SW480 (cell line): ENCODE measurements around the gene MYO1E.

Experiments
- DNase-seq: peaks from one replicate; pipeline ENCODE4 v3.0.0-alpha.2; 2016; ENCODE audit warnings: low spot score

MYO1E gene

DNA sequence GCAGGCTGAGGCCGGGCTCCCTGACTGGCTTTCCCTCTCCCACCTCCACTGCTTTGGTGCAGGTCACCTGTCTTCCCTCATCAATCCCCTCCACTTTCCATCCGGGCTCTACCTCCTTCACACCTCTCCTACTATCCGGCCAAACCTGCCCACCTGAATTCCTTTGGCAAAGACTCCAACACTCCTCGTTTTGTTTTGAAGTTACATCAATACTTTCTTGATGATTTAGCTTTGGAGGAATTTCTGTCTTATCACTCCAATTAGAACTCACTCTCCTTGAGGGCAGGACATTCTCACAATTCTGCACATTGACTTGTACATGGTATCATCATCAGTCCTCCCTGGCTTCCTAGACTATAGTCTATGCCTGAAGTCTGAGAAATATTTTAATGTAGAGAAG is 145.7 kb downstream of the MYO1E start:
- no peak for DNase-seq

DNA sequence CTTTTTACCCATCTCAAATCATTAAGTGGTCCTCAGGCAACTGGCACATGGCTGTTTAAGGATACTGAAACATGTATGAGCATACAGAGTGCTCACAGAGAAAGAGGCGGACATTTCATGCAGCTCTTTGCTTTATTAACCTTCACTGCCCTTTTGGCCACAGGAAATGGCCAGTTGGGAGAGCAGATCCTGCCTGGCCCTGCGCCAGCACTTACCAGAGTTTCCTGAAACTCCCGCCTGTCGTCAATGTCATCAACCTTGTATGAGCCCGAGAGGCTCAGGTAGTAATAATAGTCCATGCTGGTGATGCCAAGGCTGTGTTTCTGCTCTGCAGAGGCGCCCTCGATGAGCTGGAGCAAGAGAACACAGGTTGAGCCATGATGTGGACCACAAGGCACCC is 148.2 kb downstream of the MYO1E start:
- no peak for DNase-seq

GRCh38 chr15:59223736-59224135 is 148.9 kb downstream of the MYO1E start:
- DNase-seq: no peak

DNA sequence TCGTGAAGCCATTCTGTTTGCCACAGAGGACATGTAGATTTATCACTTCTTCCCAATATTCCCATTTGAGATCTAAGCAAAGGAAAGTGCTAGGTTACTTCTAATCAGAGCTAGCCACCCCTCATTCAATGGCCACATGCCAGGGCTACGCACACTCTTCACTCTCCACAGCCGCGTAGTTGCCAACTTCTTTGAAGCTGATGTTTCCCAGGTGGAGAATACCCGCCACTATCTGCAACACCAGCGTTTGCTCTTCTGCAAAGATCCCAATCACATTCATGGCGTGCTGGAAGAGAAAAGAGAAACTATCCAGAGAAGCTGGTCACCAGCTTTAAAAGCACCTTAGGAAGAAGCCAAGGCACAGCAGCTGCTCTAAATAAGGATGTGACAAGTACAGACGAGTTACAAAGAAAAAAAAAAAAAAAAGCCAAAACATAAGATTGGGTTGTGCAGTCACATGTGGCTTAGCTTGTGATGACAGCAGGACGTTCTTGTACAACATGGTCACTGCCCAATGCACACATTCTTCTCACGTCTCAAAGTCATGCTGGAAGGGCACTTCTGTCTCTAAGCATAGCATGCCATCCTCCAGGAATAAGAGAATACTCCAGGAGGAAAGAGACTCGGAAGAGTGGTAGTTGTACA is 149.6 kb downstream of the MYO1E start:
- DNase-seq: no peak

DNA sequence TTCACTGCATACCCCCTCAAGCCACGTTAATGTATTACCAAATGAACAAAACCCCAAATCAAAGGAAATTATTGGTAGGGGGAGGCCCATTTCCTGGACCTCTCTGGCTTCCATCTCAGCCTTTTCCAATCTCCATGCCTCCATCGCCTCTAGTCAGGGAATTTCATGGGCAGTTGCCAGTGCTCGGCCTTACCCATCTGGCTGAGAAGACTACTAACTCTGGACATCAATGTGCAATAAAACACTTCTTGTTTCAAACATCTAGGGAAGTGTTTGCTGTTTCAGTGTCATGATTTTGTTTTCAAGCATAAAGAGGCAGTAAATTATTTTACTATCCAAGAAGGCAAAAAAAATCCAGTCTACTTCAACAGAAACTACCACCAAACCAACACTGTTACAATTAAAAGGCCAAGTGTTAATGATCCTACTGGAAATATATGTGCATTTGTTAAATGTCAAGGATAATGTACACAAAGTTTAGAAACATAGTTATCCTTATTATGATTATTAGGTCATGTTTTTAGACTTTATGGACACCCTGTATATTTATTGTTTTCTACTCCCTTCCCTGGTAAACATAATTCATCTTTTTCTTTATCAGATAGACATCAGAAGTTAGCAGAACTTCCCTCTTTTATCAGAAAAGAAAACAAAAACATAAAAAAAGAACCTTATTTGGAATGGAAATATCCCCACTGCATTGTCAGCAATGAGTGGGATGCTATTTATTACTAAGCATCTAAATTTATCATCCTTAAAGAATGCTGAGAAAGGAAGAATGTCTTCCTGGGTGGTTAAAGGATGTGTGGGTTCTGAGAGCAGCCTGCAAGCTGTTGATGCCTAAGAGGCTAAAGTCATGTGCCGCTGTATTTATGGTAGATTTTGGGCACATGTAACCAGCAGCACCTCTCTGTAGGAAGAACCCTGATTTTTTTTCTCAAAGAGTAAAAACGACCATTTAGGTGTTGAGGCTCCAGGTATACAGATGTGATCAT is 150.9 kb downstream of the MYO1E start:
- DNase-seq: no peak

GRCh38 chr15:59218710-59219109 is 154.0 kb downstream of the MYO1E start:
- DNase-seq: no peak

DNA sequence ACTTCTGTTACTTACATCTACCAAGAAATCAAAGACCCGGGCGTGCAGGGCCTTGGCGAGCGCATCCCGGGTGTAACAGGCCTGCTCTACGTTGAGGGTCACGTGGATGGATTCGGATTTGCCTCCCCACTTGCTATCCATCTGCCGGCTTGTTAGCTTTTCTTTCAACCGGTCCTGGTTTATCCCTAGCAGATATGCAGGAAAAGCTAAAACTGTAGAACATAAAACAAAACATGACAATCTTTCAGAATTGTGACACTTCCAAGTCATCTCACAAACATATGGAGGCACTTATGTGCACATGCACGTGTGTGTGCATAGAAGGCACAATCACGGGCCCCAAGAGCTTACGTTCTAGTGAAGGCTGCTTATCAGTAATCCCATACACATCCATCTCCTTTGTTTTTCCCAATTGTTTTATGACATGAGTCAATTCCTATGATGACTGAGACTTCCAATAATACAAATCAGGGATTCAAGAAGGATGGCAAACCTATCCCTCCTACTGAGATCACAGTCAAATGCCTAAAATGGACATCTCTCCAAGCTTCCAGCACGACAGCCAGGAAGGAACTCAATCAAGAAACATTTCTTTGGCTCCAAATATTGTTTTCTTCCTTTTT is 154.7 kb downstream of the MYO1E start:
- DNase-seq: no peak

- DNase-seq: no peak
Measured at GRCh38 chr15:59216911-59217310, 155.8 kb downstream of the MYO1E start.

- no peak for DNase-seq
Measured at GRCh38 chr15:59210186-59210585, 162.5 kb downstream of the MYO1E start.

DNA sequence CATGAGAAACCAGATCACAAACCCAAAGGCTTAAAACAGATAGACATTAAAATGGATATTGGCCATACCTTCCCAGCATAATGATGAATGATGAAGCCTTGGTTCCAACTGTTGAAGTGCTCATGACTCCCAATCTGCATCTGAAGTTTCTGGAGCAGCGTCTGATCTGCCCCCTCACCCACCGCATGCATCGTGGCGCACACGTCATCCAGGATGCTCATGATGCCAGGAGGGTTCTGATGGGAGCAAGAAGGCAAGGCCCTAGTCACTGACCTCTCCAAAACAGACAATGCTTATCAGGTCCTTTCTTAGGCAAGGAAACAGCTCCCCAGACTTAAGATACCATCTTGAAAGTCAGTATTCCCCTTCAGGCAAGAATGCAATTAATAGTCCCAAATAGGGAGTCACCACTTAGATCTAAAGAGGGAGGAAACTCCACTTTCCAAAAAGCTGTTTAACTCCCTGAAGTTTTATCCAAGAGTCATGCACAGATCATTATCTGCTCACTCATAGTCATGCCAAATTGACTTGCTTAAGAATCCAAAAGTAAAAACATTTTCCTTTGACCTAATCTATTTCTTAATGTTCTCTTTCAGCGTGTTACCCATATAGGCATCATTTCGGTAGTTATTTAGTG is 163.9 kb downstream of the MYO1E start:
- no peak for DNase-seq

- DNase-seq: no peak
Measured at GRCh38 chr15:59206623-59207183, 166.0 kb downstream of the MYO1E start, which contains the start of gene LDHAL6B. Gene LDHAL6B, plus strand, starts transcription at chr15:59206843. Its CDS starts 98 bp downstream, at chr15:59206941.

DNA sequence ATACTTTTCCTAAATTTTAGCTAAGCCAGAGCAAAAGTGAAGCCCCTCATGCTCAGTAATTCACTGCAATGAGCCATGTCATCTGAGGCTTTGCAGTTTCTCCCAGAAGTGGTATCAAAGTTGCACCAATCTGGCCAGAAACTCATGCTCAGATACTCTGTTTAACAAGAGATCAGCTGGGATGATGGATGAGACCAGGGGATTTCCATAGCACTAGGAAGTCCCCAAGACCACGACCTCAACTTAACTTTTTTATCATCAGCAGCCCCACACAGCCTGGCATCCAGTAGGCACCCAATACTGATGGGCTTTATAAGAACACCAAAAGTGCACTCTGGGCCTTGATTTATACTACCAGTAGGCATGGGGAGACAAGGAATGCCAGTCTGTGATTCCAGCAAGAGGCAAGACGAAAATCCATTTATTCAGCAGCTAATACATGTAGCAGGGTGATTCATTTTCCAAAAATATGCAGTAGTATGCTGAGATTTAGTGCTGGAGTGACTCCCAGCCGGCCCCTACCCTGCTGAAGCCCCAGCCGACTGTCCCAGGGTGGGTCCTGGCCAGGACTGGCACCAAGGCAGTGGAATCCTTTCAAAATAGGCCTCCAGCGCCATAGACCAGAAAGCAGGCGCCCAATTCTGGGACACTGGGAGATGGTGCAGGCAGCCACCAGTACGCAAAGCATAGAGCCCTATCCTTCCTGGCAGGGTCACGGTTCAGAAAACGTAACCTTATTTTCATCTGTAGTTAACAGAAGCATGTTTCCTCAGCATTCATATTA is 166.6 kb downstream of the MYO1E start:
- DNase-seq: no peak

DNA sequence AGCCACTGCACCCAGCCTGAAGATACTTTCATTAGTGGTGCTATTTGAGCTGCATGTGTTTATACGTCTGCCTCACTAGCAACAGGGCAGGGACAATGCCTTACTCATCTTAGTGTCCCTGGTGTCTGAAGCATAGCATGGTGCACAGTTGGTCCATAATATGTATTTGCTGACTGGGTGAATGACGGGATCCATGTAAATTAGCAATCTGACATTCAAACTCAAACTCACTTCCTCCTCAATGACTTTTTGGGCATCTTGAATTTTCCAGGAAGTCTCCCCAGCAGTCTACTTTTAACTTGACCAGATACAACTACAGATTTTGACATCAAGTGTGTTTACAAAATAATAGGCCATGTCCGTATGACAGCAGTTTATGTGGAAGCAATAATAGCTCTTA is 169.0 kb downstream of the MYO1E start:
- DNase-seq: no peak

- no peak for DNase-seq
Measured at GRCh38 chr15:59203008-59203407, 169.7 kb downstream of the MYO1E start.

- DNase-seq: no peak
Measured at GRCh38 chr15:59200560-59200959, 172.1 kb downstream of the MYO1E start.

- DNase-seq: peak; percentile 4
Measured at GRCh38 chr15:59199626-59200465, 172.8 kb downstream of the MYO1E start.

- no peak for DNase-seq
Measured at GRCh38 chr15:59197454-59197853, 175.2 kb downstream of the MYO1E start.

DNA sequence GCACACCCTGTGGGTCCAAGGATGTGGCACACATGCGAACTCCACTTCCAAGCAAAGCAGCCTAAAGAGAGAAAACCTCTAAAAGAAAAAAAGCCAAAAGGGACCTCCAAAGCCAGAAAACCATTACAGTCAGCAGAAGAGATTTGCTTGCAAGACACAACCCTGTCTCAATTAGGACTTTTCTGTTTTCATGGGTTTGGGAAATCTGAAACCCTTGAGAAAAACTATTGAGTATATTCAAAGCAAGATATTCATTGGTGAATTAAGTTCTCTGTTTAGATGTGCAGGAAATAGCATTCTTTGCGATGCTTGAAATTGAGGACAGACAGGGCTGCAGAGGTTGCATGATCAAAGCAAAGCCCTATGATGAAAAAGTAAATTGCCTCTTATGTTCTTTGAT is 176.3 kb downstream of the MYO1E start:
- DNase-seq: no peak

DNA sequence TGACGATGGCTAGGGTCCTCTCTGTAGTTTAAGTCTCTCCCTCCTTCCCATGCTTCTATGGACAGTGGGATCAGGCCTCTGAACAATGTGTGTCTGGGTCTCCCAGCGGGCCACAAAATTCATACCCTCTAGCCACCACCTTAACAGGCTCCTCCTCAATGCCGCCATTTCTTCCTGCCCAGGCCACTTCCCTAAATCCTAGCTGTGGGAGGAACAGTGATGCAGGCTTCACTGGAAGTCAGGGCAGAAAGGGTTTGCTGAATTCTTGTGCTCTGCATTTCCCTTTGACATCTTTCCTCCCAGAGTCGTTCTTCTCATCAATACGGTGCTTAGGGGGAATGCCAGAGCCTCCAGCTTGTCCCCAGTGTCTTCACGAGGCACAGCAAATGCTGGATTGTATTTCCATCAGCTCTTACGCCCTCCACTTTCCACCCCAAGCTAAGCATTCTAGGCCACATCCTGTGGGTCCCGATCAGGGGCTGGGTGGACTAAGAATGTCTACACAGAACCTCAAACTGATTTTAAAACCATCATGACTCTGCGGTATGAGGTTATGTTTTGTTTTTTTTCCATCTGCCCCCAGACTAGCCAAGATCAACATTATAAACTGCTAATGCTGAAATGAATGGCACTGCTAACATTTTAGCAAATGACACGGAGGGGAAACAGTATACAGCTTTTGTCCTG is 177.9 kb downstream of the MYO1E start:
- DNase-seq: no peak

GRCh38 chr15:59191855-59192237 is 180.8 kb downstream of the MYO1E start:
- DNase-seq: no peak
